Measurements from ENCODE around the gene MRPS5.

DNA sequence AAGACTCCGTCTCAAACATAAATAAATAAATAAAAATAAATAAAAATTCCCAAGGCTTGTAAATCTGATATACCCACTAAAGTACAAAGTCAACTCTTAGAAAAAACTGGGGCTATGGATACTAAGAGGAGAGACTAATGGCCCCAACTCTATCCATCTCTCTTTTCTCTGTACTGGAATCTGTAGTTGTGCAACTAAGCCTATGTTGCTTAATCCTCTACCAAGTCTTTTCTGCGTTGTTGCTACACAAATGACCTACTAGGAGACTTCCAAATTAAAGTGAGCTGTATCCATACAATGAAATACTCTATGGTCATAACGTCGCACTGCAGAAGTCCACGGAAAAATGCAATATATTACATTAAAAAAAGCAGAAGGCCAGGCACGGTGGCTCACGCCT, 8.1 kb downstream of the MRPS5 start:
- TF ChIP-seq CTCF (IDR thresholded peaks at IDR 0.05; ENCODE audit: low read depth, low read length) (no peak), POLR2A (IDR thresholded peaks at IDR 0.05; ENCODE audit: extremely low read depth, insufficient read length) (no peak)
